PC-3 (cell line): ENCODE measurements around the gene FAM149A.

ENCODE experiments used
- CTCF ChIP-seq: fragments of 300-600 bp; sonication (generic); conservative IDR thresholded peaks from 2 replicates; pipeline ENCODE4 v1.5.1; 2017; ENCODE audit warnings: antibody characterized with exemption, low read depth, mild to moderate bottlenecking, low read length
- EZH2phosphoT487 ChIP-seq: fragments of 300-600 bp; sonication (generic); IDR thresholded peaks from 2 replicates; pipeline ENCODE4 v1.6.1; 2018; ENCODE audit warnings: mild to moderate bottlenecking, antibody characterized with exemption, low read length, borderline replicate concordance

- TF ChIP-seq CTCF = no peak
- no peak for TF ChIP-seq EZH2phosphoT487
These were observed 55.1 kb downstream of the FAM149A start for GRCh38 chr4:186159613-186160012.
